HL-60/S4 (cell line): Measurements from ENCODE around the gene RAB11A.

ENCODE experiments used
- in situ Hi-C: fragments of 300-500 bp; cut with MboI; formaldehyde crosslinking; loops from 2 replicates; pipeline ENCODE4 v1.14.3; 2022; ENCODE audit warnings: low sequenced_read_pairs

RAB11A gene

DNA sequence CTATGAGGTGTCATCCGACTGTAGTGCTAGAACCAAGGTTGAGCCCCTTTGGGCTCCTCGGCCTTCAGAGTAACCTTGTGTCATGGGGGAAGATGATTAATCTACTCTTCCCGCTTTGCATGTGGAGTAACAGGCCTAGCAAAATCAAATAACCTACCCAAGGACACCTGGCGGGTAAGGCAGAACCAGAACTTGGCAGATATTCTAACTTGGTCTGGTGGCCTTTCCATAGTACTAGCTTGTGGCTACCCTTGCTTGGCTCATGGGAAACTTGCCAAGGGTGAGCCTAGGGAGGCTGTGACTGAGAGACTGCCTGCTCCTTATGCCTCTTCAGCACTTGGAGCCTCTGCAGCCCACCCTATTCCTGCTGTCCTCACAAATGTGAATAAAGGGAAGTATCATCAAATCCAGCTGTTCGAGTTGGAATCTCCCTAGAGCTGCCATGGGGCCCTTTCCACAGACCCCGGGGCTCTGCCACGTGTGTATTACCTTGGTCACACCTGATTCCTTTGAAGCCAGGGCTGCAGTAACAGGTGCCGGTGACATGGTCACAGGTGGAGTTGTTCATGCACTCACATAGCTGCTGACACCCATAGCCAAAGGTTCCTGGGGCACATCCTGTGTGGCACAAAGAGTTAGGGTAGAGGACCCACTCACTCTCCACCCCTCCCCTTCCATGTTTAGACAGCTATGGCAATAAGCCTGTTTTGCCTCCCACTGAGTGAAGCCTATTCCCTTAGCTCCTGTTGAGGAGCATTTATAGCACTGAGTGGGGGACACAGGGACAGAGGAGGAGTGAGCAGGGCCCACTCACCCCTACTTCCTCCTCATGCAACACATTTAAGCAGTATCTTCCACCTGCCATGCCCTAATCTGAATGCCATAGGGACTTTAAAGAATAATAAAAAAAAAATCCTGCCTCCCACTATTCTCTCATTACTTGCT is 46.0 kb downstream of the RAB11A start:
- in situ Hi-C loops: no loop called here

DNA sequence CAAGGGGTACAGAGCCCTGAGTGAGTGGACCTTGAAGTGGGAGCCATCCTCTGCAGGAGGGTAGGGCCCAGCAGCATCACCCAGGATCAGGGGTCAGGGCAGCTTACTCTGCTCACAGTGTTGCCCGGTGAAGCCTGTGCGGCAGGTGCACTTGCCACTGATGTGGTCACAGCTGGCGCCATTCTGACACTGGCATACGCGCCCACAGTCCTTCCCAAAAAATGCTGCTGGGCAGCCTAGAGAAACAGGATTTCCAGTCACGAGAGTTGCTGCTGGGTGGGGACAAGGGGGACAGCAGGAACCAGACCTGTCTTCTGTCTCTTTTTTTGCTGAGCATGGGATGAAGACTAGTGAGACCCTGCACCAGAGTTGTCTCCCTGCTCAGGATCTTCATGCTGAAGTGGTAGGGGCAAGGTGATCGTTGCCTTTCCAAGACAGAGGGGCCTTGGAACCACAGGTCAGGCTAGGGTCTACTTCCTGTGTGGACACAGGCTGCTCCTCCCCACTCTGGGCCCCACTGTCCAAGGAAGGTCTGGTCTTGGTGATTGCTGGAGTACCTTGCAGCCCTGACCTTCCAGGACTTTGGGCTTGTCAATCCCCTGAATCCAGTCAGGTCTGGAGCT is 46.9 kb downstream of the RAB11A start:
- in situ Hi-C loops: no loop called here

DNA sequence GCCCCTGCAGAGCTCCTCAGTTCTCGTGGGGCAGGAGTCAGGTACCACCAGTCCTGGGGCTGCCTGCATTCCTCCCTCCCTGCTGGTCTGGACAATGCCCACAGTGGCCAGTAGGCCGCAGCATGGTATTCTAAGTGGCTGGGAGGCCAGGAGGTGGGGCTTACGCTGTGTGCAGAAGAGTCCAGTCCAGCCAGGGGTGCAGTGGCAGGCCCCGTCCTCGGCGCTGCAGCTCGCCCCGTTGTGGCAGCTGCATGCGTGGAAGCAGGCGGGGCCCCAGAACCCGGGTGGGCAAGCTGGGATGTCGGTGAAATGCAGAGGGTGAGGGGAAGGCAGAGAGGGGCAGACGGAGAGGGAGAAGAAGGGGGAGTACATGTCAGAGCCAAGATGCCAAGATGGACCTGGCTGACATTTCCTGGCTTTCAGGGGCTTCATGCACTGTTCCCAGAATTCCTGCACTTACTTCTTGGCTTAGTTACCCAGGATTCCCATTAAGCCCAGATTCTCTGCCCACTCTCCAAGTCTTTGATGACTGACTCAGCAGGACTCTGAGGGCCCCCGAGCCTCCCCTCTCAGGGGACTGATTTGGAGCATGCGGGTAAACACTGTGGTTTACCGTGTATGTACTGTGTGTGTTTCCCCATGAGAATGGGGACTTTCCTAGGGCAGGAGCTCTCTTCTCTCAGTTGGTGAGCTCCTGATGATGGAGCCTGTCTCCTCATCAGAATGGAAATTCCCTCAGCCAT is 47.5 kb downstream of the RAB11A start:
- in situ Hi-C loops: no loop called here

DNA sequence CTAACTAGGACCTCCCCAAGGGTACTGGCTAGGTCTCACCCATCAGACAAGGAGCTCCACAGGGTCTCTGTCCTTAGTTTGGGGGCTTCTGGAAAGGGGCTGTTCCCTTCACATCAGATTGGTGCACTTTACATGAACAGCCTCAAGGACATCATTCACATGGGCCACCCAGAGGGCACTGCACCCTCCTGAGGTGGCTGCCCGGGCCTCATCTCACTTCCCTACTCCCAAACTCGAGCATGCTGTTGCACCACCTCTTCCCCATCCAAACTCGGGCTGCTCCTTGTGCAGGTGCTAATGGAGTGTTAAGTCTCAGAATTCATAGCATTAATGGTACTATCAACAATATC is 48.1 kb downstream of the RAB11A start:
- in situ Hi-C loops: no loop called here

DNA sequence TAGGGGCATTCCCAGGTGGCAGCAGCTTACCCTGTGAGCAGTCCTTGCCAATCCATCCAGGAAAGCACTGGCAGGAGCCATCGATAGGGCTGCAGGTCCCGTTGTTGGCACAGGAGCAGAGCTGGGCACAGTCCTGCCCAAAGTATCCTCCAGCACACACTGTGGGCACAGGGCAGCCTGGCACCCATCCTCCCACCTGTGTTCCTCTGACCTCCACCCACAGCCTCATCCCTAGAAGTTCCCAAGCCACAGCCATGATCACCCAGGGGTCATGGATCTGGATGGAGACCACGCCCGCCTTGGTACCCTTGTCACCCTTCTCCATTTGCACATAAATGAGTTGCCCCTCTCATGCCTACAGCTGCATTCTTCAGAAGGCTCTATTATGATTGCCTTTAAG is 48.6 kb downstream of the RAB11A start:
- in situ Hi-C loops: no loop called here

DNA sequence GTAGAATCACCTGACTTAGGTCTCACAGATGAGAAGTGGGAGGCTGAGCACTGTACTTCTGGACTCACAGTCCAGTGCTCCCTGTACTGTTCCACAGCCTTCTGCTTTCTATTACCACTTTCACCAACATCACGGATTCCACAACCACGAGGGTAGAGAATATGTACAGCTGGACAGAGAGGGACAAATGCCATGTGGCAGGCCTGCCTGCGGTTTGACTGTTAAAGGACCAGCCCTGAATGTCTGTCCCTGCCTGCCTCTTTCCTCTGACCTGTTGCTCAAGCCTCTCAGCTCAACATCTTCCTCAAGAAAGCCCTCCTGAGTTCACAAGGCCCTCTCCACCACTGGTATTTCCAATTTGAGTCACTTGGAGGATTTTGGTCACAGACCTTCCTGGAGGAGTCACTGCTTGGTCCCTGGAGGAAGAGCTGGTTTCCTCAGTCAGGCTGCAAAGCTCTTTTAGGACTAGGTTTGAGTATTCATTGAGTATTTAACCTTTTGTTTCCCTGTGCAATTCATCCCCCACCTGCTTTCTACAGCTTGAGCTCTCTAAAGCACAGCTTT is 49.1 kb downstream of the RAB11A start:
- in situ Hi-C loops: no loop called here

DNA sequence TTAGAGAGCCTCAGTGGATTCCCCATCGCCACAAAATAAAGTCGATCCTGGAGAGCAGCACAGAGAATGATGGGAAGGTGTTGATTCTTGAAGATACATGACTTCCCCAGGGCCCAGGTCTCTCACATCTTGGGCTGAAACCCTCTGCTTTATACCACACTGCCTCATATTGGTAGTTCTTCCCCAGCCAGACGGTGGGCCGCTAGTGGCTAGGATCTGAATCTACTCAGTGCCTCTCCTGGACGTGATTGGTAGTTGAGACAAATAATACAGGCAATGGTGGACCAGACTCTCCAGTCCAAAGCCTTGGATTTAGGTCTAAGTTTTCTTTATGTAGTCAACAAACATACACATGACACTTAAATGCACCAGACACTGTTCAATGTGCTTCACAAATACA is 49.7 kb downstream of the RAB11A start:
- in situ Hi-C loops: no loop called here

DNA sequence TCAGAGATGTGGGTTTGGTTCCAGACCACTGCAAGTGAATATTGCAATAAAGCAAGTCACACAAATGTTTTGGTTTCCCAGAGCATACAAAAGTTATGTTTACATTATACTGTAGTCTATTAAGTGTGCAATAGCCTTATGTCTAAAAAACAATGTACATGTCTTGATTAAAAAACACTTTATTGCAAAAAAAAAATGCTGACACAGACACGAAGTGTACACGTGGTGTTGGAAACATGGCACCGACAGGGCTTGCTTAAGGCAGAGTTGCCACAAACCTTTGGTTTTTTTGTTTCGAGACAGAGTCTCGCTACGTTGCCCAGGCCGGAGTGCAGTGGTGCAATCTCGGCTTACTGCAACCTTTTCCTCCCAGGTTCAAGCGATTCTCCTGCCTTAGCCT is 50.1 kb downstream of the RAB11A start:
- in situ Hi-C loops: no loop called here

DNA sequence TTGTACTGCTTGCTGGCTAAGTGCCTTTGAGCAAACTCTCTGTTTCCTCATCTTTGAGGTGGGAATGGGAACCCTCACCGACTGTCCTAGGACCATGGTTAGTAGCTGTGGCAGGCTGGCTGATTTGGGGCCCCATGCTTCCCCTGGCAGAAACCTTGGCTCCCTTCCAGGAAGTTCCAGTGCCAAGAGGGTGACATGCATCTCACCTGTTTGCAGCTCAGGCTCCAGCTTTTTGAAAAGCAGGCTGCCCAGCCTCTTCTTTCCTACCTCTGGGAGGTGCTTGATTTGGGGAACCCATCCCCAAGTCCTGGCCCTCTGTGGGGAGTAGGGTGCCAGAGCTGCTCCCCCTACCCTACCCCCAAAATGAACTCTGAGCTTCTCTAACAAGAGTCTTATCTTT is 50.8 kb downstream of the RAB11A start:
- in situ Hi-C loops: no loop called here

DNA sequence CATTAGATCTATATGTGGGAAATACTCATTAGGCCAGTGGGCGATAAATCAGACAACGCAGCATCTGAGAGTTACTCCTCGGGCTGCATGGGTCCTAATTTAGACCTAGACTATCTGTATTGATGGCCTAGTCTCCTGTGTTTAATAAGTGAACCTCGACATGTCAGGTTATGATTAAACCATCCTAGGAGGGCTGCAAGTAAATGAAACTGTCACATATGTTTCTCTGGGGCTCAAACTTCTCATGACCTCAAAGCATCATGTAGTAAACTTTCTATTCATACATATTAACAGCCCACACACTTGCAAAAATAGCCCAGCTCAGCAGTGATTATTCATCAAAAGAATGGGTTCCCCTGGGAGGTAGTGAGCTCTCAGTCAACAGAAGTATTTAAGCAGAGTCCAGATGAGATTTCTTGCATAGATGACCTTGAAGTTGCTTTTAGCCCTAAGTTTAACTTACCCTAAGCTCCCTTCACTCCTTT is 51.6 kb downstream of the RAB11A start:
- in situ Hi-C loops: no loop called here

DNA sequence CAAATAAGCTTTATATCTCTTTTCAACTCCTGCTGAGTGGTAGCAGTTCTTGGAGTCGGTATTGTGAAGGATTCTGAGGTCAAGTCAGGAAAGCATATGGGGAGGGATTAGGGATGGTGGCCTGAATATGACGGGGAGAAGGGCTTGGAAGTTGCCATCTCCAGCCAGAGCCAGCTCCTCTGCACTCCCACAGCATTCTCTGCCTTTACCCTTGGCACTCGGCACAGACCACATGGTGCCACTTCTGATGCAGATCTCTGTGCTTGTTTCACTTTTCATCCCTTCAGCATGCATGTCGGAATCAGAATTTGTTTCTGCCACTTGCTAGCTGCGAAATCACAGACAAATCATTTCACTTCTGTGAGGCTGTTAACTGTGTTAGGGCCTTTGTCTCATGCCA is 52.5 kb downstream of the RAB11A start:
- in situ Hi-C loops: no loop called here

DNA sequence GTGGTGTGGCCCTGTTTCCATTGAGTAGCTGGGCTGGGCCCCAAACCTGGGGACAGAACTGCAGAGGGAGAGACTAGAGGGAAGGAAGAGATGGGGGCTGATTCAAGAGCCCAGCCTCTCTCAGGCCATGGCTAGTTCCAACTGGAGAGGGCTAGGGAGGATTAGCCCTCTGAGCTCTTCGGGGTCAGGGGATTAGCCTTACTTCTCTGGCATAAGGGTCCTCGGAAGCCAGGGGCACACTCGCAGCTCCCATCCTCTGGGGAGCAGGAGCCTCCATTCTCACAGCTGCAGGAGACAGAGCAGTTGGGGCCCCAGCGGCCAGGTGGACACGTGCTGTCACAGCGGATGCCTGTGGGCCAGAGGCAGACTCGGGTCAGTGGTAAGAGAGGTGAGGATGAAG is 53.3 kb downstream of the RAB11A start:
- in situ Hi-C loops: no loop called here

DNA sequence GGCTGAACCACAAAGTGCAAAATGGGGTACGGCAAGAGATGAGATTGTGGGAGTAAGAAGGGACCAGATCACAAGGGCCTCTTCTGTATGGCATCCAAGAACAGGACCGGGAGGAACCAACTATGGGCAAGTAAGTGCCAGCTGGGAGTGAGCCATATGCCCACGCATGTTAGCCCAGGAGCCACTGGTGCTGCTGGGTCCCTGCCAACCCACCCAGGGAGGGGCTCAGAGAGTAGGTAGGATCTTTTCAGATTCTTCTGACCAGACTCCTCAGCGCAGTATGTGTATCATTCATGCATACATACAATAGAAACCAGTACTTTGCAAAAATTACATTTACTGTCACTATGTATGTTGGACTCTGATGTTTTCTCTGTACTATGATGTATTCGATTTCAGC is 54.0 kb downstream of the RAB11A start:
- in situ Hi-C loops: no loop called here

DNA sequence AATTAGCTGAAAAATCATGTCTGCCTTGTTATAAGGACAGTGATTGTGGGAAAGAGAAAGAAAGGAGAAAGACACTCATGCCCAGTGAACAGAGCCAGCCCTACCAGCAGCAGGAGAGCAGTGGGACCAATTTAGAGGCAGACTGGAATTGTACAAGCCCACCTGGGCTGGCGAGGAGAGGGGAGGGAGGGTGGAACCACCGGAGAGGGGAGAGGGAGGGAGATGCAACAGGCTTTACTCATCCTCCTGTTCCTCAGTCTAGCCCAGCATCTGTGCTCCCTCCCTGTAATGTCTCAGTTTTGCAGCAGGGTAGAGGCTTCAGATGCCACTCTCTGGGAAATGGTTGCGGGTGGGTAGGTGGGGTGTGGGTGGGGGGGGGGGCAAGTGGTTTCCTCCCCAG is 54.7 kb downstream of the RAB11A start:
- in situ Hi-C loops: no loop called here

DNA sequence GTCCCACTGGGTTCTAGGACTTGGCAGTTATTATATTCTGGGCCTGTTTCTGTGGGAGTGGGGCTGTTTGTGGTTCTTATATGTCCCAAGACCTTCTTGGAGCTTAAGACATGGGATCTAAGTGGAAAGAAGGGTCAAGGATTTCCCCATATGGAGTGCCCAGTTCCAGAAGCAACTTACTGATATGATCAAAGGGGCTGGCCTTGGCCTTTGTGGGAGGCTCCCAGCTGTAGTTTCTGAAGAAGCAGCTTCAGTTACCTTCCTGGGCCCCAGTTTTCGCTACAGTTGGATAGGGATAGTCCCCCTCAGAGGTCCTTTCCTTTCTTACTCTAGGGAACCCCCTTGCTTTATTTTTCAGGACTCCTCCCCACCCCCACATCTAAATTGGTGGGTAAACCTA is 56.0 kb downstream of the RAB11A start:
- in situ Hi-C loops: no loop called here

DNA sequence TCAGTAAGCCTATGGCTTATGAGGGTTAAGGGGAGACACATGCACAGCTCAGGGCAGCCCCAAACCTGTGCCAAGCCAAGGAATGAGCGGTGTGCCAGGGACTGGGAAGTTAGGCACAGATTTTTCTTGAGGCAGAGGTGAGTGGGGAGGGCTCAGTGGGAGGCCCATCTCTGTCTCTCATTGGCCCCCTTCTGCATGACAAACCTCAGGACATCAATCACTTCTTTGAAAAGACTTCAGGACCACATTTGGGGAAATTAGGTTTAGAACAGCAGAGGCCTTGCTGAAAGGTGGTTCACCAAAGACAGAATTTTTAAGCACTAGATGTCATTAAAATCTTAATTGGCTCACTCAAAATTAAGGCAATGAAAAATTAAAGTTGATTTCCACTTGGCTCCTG is 57.2 kb downstream of the RAB11A start:
- in situ Hi-C loops: no loop called here

DNA sequence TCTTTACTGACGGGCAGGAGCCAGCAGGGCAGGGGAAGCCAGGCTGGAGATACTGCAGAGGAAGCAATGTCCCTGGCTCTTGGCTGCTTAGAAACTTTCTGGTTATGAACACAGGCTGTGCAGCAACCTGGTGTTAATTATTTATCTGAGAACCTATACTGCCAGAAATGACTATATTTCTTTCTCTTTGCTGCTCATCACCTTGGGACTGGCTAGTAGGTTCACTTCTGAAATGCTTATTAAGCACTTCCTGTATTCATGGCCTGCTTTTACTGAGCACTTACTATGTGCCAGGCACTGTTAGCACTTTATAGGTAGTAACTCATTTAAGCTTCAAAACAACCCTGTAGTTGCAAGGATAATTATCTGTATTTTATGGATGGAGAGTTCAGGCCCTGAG is 57.6 kb downstream of the RAB11A start:
- in situ Hi-C loops: no loop called here

DNA sequence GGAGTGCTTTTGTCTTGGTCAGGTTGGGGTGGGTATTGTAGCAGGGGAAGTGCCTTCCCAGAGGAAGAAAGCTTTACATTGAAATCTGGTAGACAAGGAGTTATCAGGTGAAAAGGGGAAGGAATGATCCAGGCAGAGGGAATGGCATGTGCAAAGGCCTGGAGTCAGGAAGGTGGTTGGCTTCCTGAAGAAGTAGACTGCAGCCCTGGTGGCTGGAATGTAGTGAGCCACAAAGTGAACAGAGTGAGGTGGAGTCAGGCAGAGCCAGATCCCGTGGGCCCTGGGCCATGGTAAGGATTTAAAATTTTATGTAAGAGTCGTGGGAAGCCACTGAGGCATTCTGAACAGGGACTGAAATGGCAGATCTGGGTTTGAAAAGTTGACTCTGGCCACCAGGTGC is 58.3 kb downstream of the RAB11A start:
- in situ Hi-C loops: no loop called here

DNA sequence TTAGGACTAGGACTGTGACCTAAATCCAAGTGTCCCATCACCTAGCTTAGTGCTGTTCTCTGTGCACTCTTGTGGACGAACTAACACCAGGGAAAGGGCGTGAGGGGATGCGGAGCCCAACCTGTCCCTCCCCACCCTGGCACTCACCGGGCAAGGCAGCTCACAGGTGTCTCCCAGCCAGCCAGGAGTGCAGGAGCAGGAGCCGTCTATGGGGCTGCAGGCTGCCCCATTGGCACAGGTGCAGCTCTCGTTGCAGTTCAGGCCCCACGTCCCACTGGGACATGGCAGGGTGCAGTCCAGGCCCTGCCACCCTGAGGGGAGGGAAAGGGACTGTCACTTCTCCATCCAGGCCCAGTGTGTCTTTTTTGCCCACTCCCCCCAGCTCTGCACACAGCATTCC is 60.3 kb downstream of the RAB11A start:
- in situ Hi-C loops: no loop called here

DNA sequence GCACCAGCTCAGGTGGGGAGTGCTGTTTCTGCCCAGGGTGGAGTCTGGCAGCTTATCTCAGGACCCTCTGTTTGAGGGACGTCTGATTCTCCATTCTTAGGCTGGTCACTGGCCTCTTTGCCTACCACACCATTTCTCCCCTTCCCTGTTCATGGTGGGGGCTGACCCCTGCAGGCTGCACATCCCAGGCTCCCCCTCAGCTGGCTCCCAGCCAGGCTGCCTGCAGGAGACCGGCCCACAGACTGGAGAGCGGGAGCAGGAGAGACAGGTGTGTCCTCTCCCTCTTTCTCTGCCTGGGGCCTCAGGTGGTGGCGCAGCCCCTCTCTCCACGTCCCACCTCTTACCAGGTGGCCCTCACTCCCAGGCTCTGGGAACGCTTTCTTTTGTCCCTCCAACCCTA is 60.8 kb downstream of the RAB11A start:
- in situ Hi-C loops: no loop called here

DNA sequence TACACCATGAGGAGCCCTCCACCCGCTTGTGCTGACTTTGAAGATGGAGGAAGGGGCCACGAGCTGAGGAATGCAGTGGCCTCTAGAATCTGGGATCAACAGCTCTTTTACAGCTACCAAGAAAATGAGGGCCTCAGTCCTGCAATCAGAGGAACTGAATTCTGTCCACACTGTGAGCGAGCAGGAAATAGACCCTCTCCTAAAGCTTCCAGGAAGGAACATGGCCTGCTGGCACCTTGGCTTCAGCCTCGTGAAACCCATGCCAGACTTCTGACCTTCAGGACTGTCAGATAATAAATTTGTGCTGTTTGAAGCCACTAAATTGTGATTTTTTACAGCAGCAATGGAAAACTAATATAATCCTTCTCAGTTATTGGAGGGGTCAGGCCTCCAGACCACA is 61.9 kb downstream of the RAB11A start:
- in situ Hi-C loops: no loop called here
